Stimulated activated CD4-positive, alpha-beta T cell treated with anti-CD3 and anti-CD28 coated beads, TNF-alpha, amount 100 ng/mL, for 4 hours (primary cell): ENCODE results near the gene TFAP2B.

Experiments used
- DNase-seq, 3 experiments: peaks; one replicate each; pipeline ENCODE4 v3.0.0-alpha.2; 2020; ENCODE audit warnings: low read depth in 3 of 3

Gene TFAP2B

GRCh38 chr6:50848989-50849795, 30.5 kb downstream of the TFAP2B start:
- no peak for DNase-seq

GRCh38 chr6:50849796-50850180, 31.1 kb downstream of the TFAP2B start:
- no peak for DNase-seq

DNA sequence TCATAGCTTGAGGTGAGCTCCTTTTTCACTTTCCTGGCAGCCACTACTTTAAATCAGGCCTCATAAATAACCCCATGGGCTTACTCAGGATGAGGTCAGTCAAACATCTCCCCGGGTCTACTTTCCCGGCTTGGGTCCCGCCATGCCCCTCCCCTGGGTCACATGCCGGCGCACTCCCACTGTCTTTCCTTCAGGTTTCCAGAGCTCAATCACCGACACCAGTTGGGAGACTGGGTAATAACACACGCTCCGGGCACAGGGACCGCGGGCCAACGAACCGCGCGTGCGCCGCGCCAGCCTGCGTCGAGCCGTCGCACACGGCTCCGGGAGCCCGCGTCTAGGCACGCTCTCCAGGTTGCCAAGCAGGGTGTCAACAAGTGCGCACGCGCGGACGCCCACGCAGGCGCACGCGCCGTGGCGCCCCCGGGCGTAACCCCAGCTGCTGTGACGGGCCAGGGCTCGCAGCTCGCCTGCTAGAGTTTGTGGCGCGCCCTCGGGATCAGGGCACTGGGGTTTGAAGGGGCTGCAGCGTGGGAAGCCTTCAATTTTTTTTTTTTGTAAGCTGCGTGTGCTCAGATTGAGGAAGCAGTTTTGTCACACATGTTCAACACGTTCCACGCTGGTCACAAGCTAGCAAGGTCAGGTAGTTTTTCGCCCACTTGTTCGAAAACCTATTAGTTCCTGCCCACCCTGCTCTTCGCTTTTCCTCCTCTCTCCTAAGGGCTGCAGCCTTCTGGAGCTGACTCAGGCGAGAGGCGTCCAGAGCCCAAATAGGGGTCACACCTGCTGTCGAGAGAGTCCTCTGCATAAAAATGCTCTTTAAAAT, 31.8 kb downstream of the TFAP2B start:
- no peak for DNase-seq

DNA sequence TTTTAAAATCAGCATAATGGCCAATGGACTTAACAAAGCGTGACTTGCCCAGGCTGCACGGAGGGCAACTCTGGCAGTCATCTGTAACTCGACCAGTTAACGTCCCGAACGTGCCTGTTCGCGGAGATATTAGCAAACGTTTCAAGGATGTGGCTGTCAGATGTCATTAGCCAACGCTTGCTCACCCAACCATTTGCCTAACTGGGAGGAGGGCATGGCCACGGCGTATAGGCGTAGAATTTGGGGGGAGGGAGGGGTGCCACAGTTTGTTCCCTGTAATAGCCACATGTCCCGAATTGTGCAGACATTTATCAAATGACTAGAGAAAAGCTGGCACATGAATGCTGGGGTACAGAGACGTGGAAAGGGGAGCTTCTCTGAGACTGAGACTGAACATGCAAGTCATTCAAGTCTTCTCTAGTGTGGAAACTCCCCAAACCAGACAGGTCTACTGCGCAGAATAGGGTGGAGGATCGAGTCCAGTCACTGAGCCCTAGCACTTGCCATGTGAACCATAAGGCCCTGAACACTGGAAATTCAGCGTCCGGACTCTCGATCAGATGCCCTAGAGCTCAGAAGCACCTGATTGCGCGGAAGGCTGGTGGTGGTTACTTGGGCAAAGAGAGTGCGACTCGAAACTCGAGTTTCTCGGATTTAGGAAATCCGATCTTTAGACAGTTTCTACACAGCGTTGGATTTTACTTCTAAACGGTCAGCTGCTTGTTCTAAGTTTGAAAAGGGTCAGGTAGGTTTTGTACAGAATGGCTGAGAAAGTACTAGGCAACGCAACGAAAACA, 32.6 kb downstream of the TFAP2B start:
- DNase-seq, result no peak

- DNase-seq, result no peak
These were observed 35.3 kb downstream of the TFAP2B start for GRCh38 chr6:50853939-50854338.

GRCh38 chr6:50861692-50862091, 43.0 kb downstream of the TFAP2B start:
- no peak for DNase-seq

GRCh38 chr6:50862176-50862575, 43.5 kb downstream of the TFAP2B start:
- DNase-seq, result no peak

DNA sequence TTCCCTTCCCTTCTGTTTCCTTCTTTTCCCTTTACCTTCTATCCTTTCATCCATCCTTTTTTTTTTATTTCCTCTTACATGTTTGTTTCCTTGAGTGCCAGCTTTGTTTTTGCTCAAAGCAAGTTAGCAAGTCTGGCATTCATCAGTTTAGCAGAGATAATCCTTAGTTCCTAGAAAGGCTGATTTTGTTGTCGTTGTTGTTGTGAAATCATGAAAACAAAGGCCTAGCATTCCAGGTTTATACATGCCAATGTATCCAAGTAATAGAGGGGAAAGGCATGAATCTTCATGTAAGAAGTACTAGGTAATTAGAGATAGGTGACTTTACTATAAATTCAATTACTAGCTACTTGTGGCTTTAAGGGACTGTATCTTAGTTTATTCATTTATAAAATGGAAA, 45.9 kb downstream of the TFAP2B start:
- no peak for DNase-seq

GRCh38 chr6:50868466-50868865, 49.8 kb downstream of the TFAP2B start:
- DNase-seq, result no peak

GRCh38 chr6:50873167-50873566, 54.5 kb downstream of the TFAP2B start:
- DNase-seq, result no peak

- no peak for DNase-seq
These were observed 65.7 kb downstream of the TFAP2B start for GRCh38 chr6:50884364-50884763.

- DNase-seq, result no peak
These were observed 68.4 kb downstream of the TFAP2B start for GRCh38 chr6:50887112-50887511.

DNA sequence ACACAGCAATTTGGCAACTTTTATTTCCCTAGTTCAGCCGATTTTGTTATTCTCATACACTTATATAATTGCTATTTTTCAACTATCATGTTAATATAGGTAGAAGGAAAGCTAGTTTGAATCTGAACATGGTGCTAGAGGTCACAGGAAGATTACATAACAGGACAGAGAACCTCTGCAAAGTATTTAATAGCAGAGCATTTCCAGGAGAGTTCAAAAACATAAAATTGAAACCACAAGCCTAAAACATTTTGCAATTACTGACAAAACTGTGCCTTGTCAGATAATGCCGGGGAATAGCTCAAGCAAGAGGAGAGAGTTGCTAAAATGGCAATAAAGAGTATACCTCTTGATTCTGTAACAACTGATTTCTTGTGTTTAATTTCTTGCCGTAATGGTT, 70.8 kb downstream of the TFAP2B start:
- DNase-seq, result no peak

- DNase-seq, result no peak
These were observed 71.3 kb downstream of the TFAP2B start for GRCh38 chr6:50889935-50890334.

DNA sequence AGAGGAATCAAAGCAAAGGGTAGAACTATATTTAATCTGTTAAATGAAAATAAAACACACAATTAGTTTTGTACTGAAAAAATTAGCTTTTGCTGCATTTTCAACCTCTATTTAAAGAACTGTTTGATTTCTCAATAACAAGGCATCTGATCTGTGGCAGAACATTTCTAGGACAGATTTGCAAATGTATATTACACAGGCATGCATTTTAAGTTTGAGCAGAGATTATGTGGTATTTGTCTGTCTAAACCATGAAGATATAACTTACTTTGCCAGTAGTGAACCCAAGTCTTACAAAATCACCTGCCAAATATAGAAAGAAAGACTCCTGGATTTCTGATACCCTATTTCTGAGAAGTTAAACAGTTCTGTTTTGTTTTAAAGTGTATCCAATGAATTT, 71.9 kb downstream of the TFAP2B start:
- DNase-seq, result no peak

GRCh38 chr6:50891290-50891689, 72.6 kb downstream of the TFAP2B start:
- DNase-seq, result no peak
